Measurements from ENCODE around the gene TPST1. TPM values are rescaled to one million over a fixed set of nuclear protein-coding genes. Genes with fewer than 3 reads are reported as not detected.

Gene TPST1
- total RNA-seq, 1 donor from 2014 or later = 1.8 TPM

DNA sequence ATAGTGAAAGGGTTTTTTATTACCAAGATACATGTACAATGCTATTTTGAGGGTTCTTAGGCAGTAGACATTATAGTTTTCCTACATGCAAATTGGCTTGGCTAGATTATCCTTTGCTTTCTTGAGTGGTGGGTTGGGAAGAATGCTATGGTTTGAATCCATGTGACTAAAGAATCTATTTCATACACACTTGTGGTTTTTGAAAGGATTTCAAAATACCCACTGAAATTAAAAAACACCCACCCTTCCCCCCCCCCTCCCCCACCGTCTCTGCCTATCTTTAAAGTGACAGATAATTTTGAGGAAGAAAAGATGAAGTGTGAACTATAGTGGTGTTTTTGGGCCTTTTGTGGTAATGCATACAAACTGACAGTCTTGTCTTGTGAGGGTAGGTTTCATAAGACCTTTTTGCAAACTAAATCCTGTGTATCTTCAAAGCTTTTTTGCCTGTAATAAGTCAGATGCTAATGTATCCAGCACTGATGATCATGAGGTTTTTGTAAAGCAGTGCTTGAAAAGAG is 90.9 kb downstream of the TPST1 start:
- DNase-seq (ENCODE audit: low spot score) = no peak
- H3K4me3 Mint-ChIP-seq = no peak overlapping the region
- no peaks in the 10 kb centered on the region for H3K4me1 Mint-ChIP-seq (ENCODE audit: low read depth)
- no peak overlapping the region for H3K27ac Mint-ChIP-seq
- H3K27me3 Mint-ChIP-seq (ENCODE audit: insufficient read depth) = no peaks in the 10 kb centered on the region
- intact Hi-C loops (cut with micrococcal nuclease) = no loop called here
- peaks cover 15% of the 10 kb centered on the region for H3K9me3 Mint-ChIP-seq
- H3K36me3 Mint-ChIP-seq (ENCODE audit: low read depth) = no peaks in the 10 kb centered on the region

DNA sequence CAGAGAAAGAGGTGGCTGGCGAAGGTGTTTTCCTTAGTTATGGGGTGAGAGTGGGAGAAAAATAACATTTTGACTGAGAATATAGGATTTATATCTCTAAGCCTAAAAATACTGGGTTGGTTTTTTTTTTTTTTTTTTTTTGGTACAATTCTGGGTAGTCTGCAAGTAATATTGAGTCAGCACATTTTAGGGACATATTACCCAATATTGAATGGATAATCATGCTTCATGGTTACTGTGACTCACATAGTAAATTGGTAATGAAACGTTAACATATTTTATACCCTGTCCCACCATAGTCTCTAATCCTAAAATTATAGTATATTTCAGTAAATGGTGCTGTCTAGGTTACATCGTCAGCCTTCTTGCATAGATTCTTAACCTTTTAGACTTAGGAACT is 91.4 kb downstream of the TPST1 start:
- no peaks in the 10 kb centered on the region for H3K36me3 Mint-ChIP-seq (ENCODE audit: low read depth)
- DNase-seq (ENCODE audit: low spot score) = no peak

GRCh38 chr7:66297579-66297978 is 92.4 kb downstream of the TPST1 start:
- Mint-ChIP-seq H3K27ac (no peak overlapping the region), H3K4me1 (ENCODE audit: low read depth) (no peaks in the 10 kb centered on the region), H3K9me3 (peaks cover 18% of the 10 kb centered on the region), H3K27me3 (ENCODE audit: insufficient read depth) (no peaks in the 10 kb centered on the region), H3K36me3 (ENCODE audit: low read depth) (no peaks in the 10 kb centered on the region), H3K4me3 (no peak overlapping the region)
- DNase-seq (ENCODE audit: low spot score) = no peak
- intact Hi-C loops (cut with micrococcal nuclease) = no loop called here

More for the DNA sequence above, 91.4 kb downstream of the TPST1 start:
- Mint-ChIP-seq H3K4me3 (no peak overlapping the region), H3K4me1 (ENCODE audit: low read depth) (no peaks in the 10 kb centered on the region), H3K27ac (no peak overlapping the region), H3K27me3 (ENCODE audit: insufficient read depth) (no peaks in the 10 kb centered on the region), H3K9me3 (peaks cover 18% of the 10 kb centered on the region)
- intact Hi-C loops (cut with micrococcal nuclease) = no loop called here

DNA sequence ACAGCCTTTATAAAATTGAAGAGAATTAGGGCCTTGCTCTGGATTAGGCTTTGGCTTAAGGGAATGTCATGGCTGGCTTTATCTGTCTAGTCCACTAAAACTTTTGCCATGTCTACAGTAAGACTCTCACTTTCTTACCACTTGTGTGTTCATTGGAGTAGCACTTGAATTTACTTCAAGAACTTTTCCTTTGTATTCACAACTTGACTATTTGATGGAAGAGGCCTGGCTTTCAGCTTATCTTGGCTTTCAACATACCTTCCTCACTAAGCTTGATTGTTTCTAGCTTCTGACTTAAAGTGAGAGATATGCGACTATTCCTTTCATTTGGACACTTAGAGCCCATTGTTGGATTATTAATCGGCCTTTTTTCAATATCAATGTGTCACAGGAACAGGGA is 96.1 kb downstream of the TPST1 start:
- intact Hi-C loops (cut with micrococcal nuclease) = no loop called here
- Mint-ChIP-seq H3K9me3 (peaks cover 17% of the 10 kb centered on the region), H3K36me3 (ENCODE audit: low read depth) (no peaks in the 10 kb centered on the region), H3K4me1 (ENCODE audit: low read depth) (no peaks in the 10 kb centered on the region), H3K27me3 (ENCODE audit: insufficient read depth) (no peaks in the 10 kb centered on the region), H3K27ac (no peak overlapping the region), H3K4me3 (no peak overlapping the region)
- DNase-seq (ENCODE audit: low spot score) = no peak

DNA sequence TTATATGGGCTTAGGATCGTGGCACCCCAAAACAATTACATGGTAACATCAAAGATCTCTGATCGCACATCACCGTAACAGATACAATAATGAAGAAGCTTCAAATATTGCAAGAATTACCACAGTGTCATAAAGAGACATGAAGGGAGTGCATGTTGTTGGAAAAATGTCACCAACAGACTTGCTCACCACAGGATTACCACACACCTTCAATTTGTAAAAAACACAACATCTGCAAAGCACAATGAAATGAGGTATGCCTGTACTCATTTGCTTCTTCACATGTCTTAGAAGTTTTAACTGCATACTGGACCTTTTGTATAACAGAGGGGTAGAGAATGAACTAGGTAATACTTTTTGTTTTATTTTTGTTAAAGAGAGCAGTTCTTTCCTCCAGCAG is 96.6 kb downstream of the TPST1 start:
- H3K36me3 Mint-ChIP-seq (ENCODE audit: low read depth) = no peaks in the 10 kb centered on the region
- no peaks in the 10 kb centered on the region for H3K4me1 Mint-ChIP-seq (ENCODE audit: low read depth)
- H3K27ac Mint-ChIP-seq = no peak overlapping the region
- no peak overlapping the region for H3K4me3 Mint-ChIP-seq
- DNase-seq (ENCODE audit: low spot score) = no peak
- H3K9me3 Mint-ChIP-seq = peaks cover 15% of the 10 kb centered on the region
- no peaks in the 10 kb centered on the region for H3K27me3 Mint-ChIP-seq (ENCODE audit: insufficient read depth)
- intact Hi-C loops (cut with micrococcal nuclease) = no loop called here

- H3K36me3 Mint-ChIP-seq (ENCODE audit: low read depth) = no peaks in the 10 kb centered on the region
- H3K4me1 Mint-ChIP-seq (ENCODE audit: low read depth) = no peaks in the 10 kb centered on the region
- no peak overlapping the region for H3K4me3 Mint-ChIP-seq
- intact Hi-C loops (cut with micrococcal nuclease) = no loop called here
- H3K9me3 Mint-ChIP-seq = peaks cover 5% of the 10 kb centered on the region
- H3K27me3 Mint-ChIP-seq (ENCODE audit: insufficient read depth) = peaks cover 2% of the 10 kb centered on the region
- no peak for DNase-seq (ENCODE audit: low spot score)
- no peak overlapping the region for H3K27ac Mint-ChIP-seq
Observed at GRCh38 chr7:66303454-66304155, 98.5 kb downstream of the TPST1 start.

GRCh38 chr7:66304536-66304935 is 99.4 kb downstream of the TPST1 start:
- H3K9me3 Mint-ChIP-seq = peaks cover 3% of the 10 kb centered on the region
- no peak for DNase-seq (ENCODE audit: low spot score)
- H3K4me3 Mint-ChIP-seq = no peak overlapping the region
- H3K27ac Mint-ChIP-seq = no peak overlapping the region
- no peaks in the 10 kb centered on the region for H3K36me3 Mint-ChIP-seq (ENCODE audit: low read depth)
- intact Hi-C loops (cut with micrococcal nuclease) = no loop called here
- H3K4me1 Mint-ChIP-seq (ENCODE audit: low read depth) = no peaks in the 10 kb centered on the region
- peaks cover 2% of the 10 kb centered on the region for H3K27me3 Mint-ChIP-seq (ENCODE audit: insufficient read depth)

GRCh38 chr7:66306243-66306642 is 101.1 kb downstream of the TPST1 start:
- Mint-ChIP-seq H3K4me1 (ENCODE audit: low read depth) (no peaks in the 10 kb centered on the region), H3K4me3 (no peak overlapping the region), H3K9me3 (peaks cover 3% of the 10 kb centered on the region), H3K27me3 (ENCODE audit: insufficient read depth) (peaks cover 2% of the 10 kb centered on the region), H3K27ac (no peak overlapping the region), H3K36me3 (ENCODE audit: low read depth) (no peaks in the 10 kb centered on the region)
- DNase-seq (ENCODE audit: low spot score) = no peak
- intact Hi-C loops (cut with micrococcal nuclease) = no loop called here

DNA sequence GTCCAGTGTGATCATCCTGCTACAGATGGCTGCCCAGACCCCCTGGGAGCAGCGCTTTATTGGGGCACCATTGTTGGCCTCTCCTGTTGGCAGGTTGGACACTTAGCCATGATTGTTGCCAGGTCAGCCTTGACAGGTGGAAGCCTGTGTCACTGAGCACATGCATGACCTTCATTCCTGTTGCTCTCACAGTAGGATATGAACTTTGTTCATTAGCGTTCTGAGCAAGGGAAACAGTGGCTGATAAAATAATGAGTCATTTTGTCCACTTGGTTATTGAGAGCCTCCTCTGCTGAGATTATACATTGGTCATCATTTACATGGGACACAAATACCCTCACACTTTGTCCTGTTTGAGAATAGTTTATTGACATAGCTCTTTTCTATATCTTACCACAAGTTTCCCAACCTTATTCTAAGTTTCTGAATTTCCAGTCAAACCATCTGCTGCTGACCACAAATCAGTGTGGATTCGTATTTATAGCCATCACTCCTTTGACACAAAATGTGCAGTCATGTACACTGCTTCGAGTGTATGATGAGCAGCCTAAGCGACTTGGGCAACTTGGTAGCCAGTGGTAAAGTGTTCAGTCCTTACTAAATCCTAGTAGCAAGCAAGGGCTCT is 102.6 kb downstream of the TPST1 start:
- peaks cover 2% of the 10 kb centered on the region for H3K27me3 Mint-ChIP-seq (ENCODE audit: insufficient read depth)
- H3K4me3 Mint-ChIP-seq = no peak overlapping the region
- H3K27ac Mint-ChIP-seq = no peak overlapping the region
- no peaks in the 10 kb centered on the region for H3K4me1 Mint-ChIP-seq (ENCODE audit: low read depth)
- DNase-seq (ENCODE audit: low spot score) = no peak
- no peaks in the 10 kb centered on the region for H3K36me3 Mint-ChIP-seq (ENCODE audit: low read depth)
- no peaks in the 10 kb centered on the region for H3K9me3 Mint-ChIP-seq
- intact Hi-C loops (cut with micrococcal nuclease) = no loop called here

GRCh38 chr7:66308411-66308810 is 103.3 kb downstream of the TPST1 start:
- H3K4me1 Mint-ChIP-seq (ENCODE audit: low read depth) = no peaks in the 10 kb centered on the region
- no peak overlapping the region for H3K4me3 Mint-ChIP-seq
- DNase-seq (ENCODE audit: low spot score) = no peak
- H3K9me3 Mint-ChIP-seq = no peaks in the 10 kb centered on the region
- intact Hi-C loops (cut with micrococcal nuclease) = no loop called here
- H3K36me3 Mint-ChIP-seq (ENCODE audit: low read depth) = no peaks in the 10 kb centered on the region
- peaks cover 2% of the 10 kb centered on the region for H3K27me3 Mint-ChIP-seq (ENCODE audit: insufficient read depth)
- H3K27ac Mint-ChIP-seq = no peak overlapping the region

DNA sequence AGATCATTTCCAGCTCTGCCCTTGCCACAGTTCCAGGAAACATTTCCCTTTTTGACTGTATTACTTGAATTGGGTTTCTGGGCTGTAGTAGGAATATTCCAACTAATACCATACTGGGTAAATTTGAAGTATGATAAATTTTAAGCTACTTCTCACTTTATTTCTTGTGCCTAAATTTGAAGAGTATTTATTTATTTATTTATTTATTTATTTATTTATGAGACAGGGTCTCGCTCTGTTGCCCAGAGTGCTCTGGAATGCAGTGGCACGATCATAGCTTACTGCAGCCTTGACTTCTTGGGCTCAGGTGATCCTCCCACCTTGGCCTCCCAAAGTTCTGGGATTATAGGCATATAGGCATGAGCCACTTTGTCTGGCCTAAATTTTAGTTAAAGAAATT is 105.5 kb downstream of the TPST1 start:
- intact Hi-C loops (cut with micrococcal nuclease) = no loop called here
- H3K27me3 Mint-ChIP-seq (ENCODE audit: insufficient read depth) = peaks cover 2% of the 10 kb centered on the region
- no peaks in the 10 kb centered on the region for H3K9me3 Mint-ChIP-seq
- no peaks in the 10 kb centered on the region for H3K4me1 Mint-ChIP-seq (ENCODE audit: low read depth)
- H3K36me3 Mint-ChIP-seq (ENCODE audit: low read depth) = no peaks in the 10 kb centered on the region
- no peak overlapping the region for H3K4me3 Mint-ChIP-seq
- no peak for DNase-seq (ENCODE audit: low spot score)
- no peak overlapping the region for H3K27ac Mint-ChIP-seq

GRCh38 chr7:66313886-66314568 is 108.9 kb downstream of the TPST1 start:
- Mint-ChIP-seq H3K27ac (no peak overlapping the region), H3K27me3 (ENCODE audit: insufficient read depth) (no peaks in the 10 kb centered on the region), H3K4me3 (no peak overlapping the region), H3K4me1 (ENCODE audit: low read depth) (no peaks in the 10 kb centered on the region), H3K36me3 (ENCODE audit: low read depth) (no peaks in the 10 kb centered on the region), H3K9me3 (no peaks in the 10 kb centered on the region)
- intact Hi-C loops (cut with micrococcal nuclease) = no loop called here
- DNase-seq (ENCODE audit: low spot score) = no peak

DNA sequence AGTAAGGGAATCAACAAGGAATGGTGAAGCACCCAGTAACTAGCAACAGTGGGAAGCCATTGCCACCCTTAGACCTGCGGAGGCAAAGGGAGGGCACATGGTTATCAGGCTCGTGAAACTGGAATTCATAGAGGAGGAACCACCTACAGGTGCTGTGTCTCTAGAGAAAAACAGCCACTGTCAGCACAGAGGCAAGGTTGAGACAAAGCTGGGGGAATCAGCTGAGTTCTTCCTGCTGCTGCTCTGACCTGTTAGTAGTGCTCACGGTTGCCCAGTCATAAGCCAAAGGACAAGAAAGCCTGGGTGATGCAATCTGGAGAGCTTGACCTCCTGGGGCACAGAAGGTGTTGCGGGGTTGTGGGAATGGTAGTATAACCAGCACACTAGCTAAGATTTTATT is 110.1 kb downstream of the TPST1 start:
- Mint-ChIP-seq H3K27me3 (ENCODE audit: insufficient read depth) (no peaks in the 10 kb centered on the region), H3K4me3 (no peak overlapping the region), H3K27ac (no peak overlapping the region), H3K4me1 (ENCODE audit: low read depth) (no peaks in the 10 kb centered on the region), H3K9me3 (no peaks in the 10 kb centered on the region), H3K36me3 (ENCODE audit: low read depth) (no peaks in the 10 kb centered on the region)
- DNase-seq (ENCODE audit: low spot score) = no peak
- intact Hi-C loops (cut with micrococcal nuclease) = no loop called here
